Measurements from ENCODE around the gene COPA.
A peak's percentile ranks its signal among the peaks of the same experiment; 100 is the strongest.

Gene COPA

DNA sequence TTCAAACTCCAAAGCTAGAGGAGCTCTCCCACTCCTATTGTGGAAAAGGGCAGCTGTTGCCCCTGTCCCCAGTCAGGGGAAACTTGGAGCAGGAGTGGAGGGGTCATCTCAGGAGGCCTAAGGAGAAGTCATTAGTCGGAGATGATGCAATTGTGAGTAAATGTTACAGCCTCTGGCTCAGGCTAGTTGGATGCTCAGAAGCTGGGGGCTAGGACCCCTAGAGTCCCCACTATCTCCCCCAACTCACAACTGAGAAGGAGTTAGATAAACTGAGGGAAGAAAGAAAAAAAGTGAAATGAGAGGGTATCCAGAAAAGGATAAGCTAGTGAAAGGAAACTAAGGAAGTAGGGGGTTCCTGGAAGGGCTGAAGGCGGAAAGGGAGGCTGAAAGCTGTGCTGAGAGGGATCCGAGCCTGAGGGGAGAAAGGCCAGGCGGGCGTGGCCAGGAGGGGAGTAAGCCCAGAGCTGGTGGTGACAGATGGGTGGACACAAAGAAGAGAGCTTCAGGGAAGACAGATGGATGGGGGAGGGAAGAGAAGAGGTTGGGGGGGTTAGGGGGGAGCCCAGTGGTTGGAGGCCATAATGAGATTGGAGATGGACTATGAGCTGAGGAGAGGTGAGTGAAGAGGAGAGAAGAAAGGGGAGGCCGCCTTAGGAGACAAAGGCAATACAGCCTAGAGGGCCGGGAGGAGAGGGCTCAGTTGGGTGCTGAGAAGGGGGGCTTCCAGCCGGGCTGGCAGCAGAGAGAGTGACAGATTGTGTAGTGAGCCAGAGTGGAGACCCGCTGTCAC lies 19.3 kb upstream of the COPA start:
- no peak for DNase-seq (ENCODE audit: low spot score)

DNA sequence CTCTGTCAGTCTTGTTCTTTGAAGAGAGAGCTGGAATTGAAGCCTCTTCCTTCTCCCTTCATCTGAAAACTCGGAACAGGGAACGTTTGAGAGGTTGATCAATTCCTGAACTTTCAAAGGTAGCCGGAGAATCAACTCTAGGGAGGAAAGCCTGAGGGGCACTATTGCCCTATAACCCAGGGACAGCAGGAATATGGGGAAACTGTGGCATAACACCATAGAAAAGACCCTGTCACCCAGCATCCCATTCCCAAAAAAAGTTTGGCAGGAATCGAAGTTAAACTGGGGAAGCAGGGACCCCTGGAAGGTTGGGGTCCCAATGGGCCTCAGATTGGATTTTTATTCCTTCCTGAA lies 18.7 kb upstream of the COPA start:
- DNase-seq (ENCODE audit: low spot score) = no peak

DNA sequence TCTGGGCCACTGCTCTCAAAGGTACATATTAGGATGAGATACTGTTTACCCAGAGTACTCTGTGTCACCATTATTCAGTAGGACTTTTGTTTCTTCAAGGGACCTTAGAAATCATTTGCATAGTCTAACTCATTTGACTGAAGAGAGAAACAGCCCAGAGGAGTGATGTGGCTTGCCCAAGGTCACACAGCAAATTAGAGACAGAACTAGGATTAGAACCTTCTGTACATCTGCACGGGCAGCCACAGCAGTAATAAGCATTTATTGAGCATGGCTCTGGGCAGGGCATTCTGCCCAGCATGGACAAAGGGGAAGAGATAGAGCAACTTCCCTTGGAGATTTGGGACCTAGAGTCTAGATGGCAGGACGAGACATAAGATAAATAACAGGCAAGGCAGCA lies 18.1 kb upstream of the COPA start:
- no peak for DNase-seq (ENCODE audit: low spot score)

DNA sequence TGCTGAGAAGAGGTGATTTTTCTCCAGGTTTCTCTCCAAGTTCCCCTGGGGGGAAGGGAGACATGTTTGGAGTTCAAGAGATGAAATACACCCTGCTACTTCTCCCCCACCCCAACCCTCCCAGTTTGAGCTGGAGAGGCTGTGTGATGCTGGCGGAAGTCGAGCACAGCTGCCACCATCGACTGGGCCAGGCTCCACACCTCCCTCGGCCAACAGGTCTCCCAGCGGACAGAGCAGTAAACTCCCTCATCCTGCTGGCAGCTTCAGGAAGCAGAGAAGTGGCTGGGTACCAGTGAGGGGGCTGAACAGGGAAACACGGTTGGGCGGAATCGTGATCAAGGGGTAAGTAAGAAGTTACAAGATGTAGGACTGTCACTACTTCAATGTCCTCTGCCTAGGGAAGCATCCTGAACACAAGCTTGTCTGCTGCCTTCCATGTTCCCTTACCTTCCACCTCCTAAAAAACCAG lies 17.2 kb upstream of the COPA start:
- no peak for DNase-seq (ENCODE audit: low spot score)

DNA sequence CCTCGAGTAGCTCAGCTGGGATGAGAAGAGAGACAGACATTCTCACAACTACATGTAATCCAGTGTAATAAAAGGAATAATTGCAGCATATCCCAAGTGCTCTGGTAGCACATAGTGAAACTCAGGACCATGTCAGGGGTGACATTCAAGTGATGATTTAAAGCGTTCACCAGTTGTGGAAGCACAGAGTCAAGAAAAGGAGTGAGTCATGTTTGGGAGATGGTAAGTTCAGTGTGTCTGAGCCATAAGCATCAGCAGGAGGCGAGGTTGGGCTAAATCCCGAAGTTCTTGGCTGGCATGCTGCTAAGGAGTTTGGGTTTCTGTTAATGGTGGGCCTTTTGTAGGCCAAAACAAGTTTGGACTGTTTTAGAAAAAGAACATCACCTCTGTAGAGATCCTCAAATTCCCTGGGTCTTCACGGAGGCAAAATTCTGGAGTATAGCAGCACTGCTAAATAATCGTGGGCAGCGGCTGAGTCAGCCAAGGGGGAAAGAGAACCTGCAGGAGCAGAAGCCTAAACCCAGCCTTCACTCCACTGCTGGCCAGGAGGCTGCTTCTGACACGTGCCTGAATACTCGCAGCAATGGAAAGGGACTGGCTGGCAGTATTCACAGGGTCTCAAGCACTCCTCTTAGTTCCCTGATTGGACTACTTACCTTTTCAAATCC lies 16.6 kb upstream of the COPA start:
- DNase-seq (ENCODE audit: low spot score) = no peak

DNA sequence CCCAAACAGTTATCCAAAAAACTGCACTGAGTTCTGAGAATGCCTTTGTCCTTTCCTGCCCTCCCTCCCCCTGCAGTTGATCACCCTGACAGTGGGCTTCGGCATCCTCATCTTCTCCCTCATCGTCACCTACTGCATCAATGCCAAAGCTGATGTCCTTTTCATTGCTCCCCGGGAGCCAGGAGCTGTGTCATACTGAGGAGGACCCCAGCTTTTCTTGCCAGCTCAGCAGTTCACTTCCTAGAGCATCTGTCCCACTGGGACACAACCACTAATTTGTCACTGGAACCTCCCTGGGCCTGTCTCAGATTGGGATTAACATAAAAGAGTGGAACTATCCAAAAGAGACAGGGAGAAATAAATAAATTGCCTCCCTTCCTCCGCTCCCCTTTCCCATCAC lies 15.0 kb upstream of the COPA start:
- no peak for DNase-seq (ENCODE audit: low spot score)

DNA sequence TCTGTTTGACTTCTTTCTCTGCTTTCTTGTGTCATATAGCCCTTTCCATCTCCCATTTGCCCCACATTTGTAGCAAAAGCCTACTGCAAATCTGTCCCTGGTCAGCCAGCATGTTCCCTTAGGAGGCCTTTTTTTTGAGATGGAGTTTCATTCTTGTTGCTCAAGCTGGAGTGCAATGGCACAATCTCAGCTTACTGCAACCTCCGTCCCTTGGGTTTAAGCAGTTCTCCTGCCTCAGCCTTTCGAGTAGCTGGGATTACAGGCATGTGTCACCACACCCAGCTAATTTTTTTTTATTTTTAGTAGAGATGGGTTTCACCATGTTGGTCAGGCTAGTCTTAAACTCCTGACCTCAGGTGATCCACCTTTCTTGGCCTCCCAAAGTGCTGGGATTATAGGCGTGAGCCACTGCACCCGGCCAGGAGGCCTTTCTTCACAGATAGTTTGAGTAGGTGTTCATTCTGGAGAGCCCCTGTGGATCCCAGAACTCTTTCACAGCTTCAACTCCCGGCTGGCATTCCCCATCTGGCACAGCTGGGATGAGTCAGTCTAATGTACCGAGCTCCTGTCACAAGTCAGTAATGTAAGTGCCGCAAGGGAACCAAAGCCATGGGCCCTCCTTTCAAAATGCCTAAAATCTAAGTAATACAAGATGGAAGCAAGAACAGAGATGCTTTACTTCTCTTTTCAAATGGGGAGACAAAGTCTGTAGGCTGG lies 14.4 kb upstream of the COPA start:
- no peak for DNase-seq (ENCODE audit: low spot score)

DNA sequence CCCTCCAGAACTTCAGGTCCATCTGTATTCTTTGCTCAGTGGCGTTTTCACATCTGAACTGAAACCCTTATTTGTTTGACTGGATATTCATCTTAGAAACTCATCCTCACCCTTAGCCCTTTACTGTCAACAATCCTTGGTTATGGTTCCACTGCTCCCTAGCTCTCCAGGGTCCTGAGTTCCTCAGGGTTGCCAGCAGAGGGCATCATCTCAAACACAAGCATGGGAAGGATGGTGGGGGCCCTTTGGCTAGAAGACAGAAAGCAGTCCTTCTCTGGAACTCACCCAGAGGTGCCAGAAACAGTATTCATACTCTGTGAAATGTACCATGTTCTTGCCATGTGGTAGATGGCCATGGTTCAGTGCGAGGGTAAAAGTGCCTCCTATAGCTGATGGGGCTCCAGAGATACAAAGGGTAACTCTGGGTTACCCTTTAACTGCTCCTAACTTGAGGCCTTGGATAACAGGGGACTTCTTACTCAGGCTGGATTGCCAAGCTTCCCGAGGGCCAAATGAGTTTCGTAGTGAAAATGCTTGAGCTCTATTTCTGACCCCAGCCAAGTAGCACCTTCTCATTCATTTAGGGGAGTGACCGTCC lies 11.4 kb upstream of the COPA start:
- DNase-seq (ENCODE audit: low spot score) = peak; percentile 48

DNA sequence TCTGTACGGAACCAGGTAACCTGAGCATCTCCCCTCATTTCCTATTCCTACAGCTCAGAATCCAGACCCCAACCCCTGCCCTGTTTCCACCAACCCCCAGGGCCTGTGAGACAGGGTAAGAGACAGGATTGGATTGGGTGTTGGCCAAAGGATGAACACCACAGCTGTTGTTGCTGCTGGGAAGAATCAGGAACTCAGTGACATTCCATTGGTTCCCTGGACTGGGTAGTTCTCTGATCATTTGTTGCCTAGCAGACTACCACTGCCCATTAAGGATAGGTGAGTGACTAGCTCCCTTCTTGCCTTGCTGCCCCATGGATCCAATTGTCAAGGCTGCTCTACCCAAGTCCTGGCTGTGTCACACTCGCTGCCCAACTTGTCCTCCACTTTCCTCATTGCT lies 10.2 kb upstream of the COPA start:
- DNase-seq (ENCODE audit: low spot score) = peak; percentile 36

DNA sequence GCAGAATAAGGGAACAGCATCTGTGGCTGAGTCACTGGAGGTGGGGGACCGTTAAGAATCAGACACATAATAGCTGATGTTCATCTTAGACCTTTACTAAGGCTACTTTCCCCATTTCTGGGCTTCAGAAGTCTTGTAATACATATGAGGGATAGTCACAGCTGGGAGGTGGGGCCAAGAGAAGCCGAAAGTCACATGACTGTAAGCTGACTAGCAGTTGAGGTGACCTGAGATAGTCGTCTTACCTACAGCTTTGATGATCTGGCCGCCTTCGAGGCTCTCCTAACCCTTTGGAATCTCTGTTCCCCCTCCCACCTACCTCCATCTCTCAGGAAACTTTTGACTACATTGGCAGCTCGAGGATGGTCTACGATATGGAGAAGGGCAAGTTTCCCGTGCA lies 9.5 kb upstream of the COPA start:
- no peak for DNase-seq (ENCODE audit: low spot score)

DNA sequence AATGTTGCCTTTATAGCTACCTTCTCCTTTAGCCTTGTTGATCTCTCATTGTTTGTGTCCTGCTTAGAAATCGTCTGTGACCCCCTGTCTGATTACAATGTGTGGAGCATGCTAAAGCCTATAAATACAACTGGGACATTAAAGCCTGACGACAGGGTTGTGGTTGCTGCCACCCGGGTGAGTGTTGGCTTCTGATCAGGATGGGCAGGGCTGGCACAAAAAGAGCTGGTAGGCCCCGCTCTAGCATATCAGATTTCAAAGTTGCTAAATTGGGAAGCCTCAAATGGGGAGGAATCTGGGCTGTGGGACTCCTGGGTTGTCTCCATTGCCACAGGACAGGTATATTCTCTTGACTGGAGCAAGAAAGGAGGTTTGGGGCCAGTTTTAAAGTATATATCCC lies 8.6 kb upstream of the COPA start:
- no peak for DNase-seq (ENCODE audit: low spot score)

DNA sequence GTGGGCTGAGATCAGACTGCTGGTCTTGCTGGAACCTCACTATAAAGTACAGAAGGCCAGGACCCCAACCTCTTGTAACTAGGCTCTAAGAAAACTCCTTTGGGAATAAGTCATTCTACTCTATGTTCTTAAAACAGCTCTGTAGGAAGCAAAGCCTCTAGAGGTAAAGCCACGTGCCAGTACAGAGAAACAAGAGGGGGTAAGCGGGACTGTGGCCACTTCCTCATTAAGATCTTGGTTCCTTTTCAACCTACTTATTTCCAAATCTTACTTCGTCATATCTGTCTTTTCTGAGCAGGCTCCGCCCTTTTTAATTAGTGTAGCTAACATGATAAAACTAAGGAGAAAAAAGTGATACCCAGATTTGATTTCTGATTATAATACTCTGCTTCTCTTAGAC lies 3.9 kb upstream of the COPA start:
- DNase-seq (ENCODE audit: low spot score) = no peak

DNA sequence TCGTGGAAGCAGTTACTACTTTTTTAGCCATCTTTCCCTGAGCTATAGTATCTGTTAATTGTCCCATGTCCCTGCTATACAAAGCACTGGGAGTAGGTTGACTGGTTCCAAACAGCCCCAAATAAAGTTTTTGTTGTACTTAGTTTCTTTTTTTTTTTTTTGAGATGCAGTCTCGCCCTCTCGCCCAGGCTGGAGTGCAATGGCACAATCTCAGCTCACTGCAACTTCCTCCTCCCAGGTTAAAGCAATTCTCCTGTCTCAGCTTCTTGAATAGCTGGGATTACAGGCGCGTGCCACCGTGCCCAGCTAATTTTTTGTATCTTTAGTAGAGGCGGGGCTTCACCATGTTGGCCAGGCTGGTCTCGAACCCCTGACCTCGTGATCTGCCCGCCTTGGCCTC lies 3.4 kb upstream of the COPA start:
- no peak for DNase-seq (ENCODE audit: low spot score)

DNA sequence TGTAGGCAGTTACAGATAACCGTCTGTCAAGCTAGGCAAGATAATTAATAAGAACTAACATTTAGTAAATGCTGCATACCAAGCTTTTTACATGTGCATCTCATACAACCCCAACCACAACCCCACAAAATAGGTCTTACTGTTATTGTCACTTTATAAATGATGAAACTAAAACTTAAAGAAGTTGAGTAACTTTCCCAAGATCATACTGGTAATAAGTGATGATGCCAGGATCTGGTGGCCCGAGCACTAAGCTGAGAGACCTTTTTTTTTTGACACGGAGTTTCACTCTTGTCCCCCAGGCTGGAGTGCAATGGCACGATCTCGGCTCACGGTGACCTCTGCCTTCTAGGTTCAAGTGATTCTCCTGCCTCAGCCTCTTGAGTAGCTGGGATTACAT lies 1.9 kb upstream of the COPA start:
- no peak for DNase-seq (ENCODE audit: low spot score)

DNA sequence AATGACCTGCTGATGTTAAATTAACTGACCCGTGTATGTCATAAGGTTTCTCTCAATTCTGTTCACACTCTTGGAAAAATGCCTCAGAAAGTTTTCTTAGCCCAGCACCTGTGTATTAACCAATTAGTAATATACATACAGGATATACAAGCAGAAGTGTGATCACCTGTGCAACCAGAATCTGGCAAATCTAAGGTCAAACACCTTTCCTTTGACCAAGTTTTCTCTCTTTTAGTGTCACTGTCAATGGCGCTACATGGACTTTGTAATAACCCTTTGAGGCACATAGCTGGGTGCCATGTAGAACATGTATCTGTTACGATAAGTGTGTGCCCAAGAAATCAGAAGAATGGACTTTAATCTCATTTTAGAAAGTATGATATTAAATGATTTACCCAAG lies 1.2 kb upstream of the COPA start:
- DNase-seq (ENCODE audit: low spot score) = no peak

DNA sequence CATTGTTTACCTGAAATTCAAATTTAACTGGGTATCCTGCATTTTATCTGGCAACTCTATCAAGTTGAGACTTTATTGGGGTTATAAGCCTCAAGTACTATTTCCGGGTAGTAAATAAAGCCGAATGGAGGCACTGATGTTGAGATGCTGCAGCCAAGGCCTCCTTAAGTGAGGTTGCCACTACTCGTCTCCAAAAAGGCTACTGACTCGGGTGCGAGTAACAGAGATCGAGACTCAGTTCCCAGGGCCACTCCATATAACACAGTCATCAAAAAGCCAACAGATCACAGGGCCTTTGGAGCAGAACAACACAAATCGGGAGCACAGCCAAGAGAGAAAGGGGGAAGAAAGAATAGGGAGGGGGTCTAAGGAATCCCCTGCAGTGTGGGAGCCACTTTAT lies 524 bp downstream of the COPA start:
- no peak for DNase-seq (ENCODE audit: low spot score)

DNA sequence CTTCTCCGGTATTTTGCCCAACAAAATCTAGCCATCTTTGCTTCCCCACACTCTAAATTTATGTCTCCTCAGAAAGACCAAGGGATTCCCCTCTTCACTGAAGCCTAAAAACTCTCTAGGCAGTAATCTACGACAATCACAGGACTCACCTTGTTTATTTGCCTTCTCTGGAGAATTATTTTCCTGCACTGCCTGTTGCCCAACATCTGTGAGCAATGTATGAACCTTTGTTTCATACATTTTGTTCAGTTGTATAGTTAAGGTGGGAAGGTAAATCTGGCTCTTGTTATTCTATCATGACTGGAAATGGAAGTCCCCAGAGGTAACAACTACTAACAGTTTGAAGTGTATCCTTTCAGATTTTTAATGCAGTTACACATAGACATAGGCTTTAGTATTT lies 2.2 kb downstream of the COPA start:
- no peak for DNase-seq (ENCODE audit: low spot score)

DNA sequence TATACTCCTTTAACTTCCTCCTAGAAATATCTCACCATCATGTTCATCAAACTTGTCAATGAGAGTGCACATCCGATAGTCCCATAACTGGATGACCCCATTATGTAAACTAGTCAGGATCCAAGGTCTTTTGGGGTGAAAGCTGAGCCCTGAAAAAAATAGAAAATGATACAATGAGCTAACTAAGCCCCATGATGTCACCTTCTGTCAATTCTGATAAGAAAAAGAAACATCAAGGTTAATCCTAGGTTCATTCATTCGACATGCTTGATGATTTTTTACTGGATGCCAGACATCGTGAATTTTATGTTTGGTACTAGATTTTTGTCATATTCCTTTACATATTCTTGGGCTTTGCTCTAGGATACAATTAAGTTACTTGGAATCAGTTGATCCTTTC lies 2.9 kb downstream of the COPA start:
- no peak for DNase-seq (ENCODE audit: low spot score)

DNA sequence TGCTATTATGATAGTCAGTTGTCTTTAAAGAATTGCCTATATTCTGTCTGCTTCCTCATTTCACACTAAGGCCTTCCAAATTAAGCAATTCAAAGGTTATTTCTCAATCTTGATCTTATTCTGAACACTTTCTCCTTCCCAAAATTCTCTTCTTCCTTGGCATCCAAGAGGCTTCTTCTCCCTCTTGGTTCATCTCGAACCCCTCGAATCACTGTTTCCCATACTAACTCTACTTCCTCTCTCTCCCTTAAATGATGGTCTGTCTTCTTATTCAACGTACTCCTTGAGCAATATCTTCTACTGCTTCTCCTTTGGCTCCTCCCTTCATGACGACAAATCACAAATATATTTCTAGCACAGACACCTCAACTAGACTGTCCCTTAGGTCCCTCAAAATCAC lies 4.5 kb downstream of the COPA start:
- no peak for DNase-seq (ENCODE audit: low spot score)

DNA sequence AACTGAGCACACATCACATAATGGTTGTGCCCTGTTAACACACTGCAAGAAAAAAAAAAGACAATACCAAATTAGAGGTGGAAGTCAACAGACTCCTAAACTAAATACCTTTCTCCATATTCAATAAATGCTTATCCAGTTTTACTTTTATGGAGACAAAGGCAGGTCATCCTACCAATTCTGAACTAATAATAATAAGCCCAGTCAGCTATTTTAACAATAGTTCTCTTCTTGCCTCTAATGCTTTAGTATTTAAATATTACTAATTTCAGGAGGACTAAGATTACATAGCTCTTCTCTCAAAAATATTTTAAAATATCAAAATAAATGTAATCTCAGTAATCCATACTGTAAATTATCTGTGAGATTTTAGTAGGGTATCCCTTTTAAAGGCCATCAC lies 10.5 kb downstream of the COPA start:
- DNase-seq (ENCODE audit: low spot score) = no peak

DNA sequence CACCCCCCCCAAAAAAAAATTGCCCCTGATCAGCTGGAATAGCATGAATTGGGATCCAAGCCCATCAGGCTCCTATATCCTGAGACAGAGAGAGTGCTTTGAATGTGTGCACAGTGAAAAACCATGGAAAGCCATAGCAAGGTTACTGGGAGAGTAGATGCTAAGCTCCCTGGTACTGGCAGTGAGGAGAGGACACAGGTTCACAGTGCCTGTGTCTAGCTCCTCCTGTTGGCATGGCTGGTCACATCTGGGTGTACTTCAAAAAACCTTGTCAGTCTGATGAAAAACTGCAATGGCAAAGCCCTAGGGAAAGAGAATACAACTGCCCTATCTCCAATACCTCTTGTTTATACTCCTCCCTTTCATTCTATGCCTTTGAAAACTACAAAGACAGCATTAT lies 12.9 kb downstream of the COPA start:
- DNase-seq (ENCODE audit: low spot score) = no peak

DNA sequence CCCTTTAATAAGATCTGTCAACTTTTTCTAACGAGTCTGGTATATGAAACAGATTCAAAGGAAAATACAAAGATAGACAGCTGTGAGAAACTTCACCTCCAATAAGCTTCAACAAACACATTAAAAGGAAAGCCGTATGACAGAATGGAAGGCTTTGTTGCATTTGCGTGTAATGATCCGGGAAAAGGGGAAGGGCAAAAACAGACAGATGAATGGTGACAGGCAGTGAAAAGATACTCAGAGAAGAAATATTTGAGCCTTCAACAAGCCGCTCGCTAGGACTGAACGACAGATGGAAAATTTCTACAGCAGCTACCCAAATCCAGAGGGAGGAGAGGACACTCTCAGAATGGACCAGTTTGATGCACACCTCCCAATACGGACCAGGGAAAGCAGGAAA lies 14.9 kb downstream of the COPA start:
- DNase-seq (ENCODE audit: low spot score) = no peak

DNA sequence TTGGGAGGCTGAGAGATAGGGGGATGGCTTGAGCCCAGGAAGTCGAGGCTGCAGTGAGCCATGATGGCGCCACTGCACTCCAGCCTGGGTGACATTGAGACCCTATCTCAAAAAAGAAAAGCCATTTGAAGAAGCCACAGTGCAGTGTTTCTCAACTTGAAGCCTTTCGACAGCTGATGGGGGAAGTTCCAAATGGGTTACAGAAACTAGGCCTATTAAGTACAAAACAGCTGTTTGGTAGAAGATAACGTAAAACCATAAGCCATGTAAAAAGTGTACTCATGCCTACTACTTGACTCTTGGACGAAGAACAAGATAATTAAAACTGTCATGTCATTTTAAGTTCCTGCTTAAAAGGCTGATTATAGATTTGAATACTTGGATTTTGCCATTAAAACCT lies 16.6 kb downstream of the COPA start:
- no peak for DNase-seq (ENCODE audit: low spot score)
